GM19351 (cell line): ENCODE measurements around the gene OR1D5.
A peak's percentile ranks its signal among the peaks of the same experiment; 100 is the strongest.
"Not testable (repeated sequence)": the region's sequence is repeated elsewhere in the genome, so short reads cannot be mapped to it uniquely, and the experiment has no call there.

Source experiments
- ATAC-seq: cut with Tn5 transposase; IDR thresholded peaks from one replicate; pipeline ENCODE4 v1.9.1; 2021; ENCODE audit warnings: mild to moderate bottlenecking, moderate library complexity; ENCODE audit not compliant: unreplicated experiment

Gene OR1D5, protein sequence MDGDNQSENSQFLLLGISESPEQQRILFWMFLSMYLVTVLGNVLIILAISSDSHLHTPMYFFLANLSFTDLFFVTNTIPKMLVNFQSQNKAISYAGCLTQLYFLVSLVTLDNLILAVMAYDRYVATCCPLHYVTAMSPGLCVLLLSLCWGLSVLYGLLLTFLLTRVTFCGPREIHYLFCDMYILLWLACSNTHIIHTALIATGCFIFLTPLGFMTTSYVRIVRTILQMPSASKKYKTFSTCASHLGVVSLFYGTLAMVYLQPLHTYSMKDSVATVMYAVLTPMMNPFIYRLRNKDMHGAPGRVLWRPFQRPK

DNA sequence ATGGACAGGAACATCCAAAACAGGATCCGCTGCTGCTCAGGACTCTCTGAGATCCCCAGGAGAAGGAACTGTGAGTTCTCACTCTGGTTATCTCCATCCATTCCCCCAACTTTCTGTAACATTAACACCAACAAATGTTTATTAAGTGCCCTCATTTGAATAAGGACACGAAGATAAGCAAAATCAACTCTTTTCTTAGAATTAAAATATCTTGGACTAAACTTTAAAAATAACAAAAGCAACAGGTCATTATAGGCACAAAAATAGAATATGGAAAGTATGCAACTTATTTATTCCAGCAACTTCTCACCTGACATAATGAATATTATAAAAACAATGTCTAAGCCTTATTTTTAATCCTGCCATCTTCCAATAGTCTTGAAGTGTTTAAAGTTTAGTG is at the start of gene OR1D5:
Gene OR1D5 (minus strand): TSS at position 101 of the 400 bp plus-strand sequence. CDS start 0 bp downstream, at position 101.
- not testable (repeated sequence) for ATAC-seq

GRCh38 chr17:3104322-3104721 is 40.9 kb upstream of the OR1D5 start, which contains the start of gene OR1D2:
Gene OR1D2 (minus strand): TSS chr17:3104422. CDS start chr17:3092996, 11,426 bp downstream.
- ATAC-seq = no peak

- ATAC-seq = not testable (repeated sequence)
Measured at GRCh38 chr17:3073850-3074249, 10.4 kb upstream of the OR1D5 start.

DNA sequence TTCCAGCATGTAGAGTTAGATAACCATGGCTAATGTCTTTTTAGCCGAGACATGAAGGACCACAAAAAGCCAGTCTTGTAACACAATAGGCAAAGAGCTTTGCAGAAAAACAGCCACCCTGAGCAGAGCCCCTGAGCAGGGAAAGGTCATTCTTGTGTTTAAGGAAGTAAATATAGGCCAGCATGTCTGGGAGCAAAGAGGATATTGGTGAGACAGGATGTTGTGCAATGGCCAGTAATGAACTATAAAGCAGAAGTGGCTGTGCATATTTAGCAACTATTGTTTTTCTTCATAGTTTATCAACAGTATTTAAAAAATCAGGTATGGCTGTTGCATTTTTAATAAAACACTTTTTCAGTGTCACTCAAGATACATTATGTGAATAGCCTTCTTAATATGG is 1.8 kb upstream of the OR1D5 start:
- ATAC-seq = not testable (repeated sequence)

DNA sequence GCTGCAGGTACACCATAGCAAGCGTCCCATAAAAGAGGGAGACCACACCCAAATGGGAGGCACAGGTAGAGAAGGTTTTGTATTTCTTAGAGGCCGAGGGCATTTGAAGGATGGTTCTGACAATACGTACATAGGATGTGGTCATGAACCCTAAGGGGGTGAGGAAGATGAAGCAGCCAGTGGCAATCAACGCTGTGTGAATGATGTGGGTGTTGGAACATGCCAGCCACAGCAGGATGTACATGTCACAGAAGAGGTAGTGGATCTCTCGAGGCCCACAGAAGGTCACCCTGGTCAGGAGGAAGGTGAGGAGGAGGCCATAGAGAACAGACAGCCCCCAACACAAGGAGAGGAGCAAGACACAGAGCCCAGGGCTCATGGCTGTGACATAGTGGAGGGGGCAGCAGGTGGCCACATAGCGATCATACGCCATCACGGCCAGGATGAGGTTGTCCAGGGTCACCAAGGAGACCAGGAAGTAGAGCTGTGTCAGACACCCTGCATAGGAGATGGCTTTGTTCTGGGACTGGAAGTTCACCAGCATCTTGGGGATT is 506 bp downstream of the OR1D5 start:
- not testable (repeated sequence) for ATAC-seq

DNA sequence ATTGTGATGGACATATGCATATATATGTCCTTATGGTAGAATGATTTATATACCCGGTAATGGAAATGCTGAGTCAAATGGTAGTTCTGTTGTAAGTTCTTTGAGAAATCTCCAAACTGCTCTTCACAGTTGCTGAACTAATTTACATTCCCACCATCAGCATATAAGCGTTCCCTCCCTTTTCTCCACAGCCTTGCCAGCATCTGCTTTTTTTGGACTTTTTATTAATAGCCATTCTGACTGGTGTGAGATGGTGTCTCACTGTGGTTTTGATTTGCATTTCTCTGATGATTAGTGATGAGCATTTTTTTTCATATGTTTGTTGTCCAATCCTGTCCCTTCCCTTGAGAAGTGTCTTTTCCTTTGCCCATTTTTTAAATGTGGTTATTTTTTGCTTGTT is 8.5 kb downstream of the OR1D5 start:
- ATAC-seq = not testable (repeated sequence)

DNA sequence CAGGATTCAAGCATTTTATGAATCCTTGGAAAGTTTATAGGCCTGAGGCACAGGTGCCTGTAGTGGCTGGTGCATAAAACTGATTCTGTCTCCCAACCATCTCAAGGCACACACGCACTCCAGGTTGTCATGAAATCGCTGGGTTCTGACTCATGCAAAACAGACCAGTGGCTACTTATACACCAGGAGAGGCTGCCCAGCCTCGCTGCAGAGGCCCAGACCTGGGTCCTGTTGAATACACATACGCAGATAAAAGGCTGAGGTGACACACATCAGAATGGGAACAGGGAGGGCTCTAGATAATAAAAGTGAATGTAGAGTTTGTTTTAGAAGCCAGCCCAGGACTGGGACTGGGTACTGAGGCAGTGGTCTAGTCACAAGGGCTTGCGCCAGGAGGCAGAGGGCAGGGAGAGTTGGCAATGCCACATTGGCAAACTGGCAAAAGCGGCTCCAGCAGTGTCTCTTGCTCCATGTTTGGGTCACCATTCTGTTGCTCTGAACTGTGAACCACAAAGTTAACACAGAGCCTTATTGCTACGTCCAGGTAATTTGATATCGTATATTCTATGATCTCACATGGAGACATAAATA is 13.6 kb downstream of the OR1D5 start:
- no peak for ATAC-seq

DNA sequence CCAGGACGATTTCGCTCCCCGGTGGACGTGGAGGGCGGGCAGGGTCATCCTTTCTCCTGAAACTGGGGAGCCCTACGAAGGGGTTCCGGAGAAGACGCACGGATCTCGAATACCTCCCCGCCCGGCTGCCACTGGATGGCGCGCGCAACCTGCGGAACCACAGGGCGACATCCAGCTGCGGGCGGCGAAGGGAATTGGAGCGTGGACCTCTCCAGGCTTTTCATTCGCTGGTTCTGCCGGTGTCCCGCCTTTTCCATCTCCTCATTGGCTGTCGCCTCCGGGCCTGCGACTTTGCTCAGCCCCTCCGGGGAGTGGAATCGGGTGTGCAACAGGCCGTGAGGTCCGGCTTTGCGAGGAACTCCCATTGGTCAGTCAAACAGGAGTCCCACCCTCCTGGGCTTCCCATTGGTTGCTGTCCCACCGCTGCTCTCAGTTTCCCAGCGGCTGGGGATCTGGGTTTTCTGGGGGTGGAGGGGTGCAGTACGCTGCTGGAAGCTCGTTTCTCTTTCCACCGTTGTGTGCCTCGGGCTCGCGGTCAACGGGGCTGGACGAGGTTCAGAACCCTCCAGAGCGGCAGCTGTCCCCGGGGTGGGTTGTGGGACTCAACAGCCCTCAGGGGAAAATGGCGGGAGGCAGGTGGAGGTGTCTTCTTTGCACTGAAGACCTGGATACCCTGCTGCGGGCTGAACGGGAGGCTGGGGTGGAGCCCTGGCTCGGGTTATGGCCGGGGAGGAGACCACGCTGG is 14.5 kb downstream of the OR1D5 start:
- peak; percentile 98 for ATAC-seq

DNA sequence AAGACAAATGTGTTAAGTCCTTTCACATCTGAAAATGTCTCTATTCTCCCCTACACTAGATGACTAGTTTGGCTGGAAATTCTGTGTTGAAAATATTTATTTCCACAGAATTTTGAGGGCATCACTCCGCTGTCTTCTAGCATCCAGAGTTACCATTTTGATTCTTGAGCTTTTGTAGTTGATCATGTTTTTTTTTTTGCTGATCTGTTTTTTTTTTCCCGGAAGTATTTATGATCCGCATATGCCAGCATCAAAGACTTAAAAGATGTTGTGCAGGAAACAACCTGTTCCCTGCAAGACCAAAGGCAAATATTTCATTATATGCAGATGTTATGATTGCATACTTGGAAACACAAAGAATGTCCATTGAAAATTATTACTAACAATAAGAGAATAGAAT is 16.7 kb downstream of the OR1D5 start:
- ATAC-seq = no peak

- no peak for ATAC-seq
Measured at GRCh38 chr17:3043737-3044365, 19.6 kb downstream of the OR1D5 start.

DNA sequence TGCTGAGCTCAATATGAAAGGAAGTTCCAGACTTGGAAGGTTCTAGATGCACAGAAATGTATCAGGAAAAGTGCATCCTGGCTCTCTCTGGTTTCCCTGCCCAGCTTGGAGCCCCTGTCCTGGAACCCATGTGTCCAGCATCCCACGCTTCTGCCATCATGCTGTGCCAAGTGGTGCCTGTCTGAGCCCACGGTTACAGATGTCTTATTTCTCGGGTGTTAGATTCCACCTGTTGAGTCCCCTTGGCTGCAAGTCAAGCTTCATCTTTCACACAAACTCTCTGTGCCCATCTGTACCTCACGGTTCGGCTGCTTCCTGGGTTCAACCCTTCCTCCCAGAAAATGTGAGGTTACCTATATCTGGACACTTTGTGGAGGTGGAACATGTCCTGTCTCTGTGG is 22.5 kb downstream of the OR1D5 start:
- ATAC-seq = no peak

GRCh38 chr17:3039736-3040135 is 23.7 kb downstream of the OR1D5 start:
- ATAC-seq = no peak

- ATAC-seq = no peak
Measured at GRCh38 chr17:3038941-3039340, 24.5 kb downstream of the OR1D5 start.

DNA sequence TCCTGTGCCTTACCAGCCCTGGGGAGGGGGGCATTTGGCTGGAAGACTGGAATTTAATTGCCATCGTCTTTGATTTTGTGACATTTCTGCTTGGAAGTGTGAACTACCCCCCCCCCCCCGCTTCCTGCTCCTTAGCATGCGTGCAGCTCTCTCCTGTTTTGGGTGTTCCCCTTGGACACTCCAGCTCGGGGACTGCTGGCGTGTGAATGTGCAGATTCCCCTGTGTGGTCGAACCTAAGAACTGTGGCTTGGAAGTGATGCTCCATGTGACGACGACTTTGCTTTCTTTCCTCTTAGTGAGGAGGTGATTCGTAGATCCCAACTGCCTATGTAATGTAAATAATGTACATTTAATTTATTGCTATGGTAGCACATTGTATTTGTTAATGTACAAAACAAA is 26.1 kb downstream of the OR1D5 start:
- ATAC-seq = no peak

GRCh38 chr17:3036800-3037199 is 26.6 kb downstream of the OR1D5 start:
- no peak for ATAC-seq

DNA sequence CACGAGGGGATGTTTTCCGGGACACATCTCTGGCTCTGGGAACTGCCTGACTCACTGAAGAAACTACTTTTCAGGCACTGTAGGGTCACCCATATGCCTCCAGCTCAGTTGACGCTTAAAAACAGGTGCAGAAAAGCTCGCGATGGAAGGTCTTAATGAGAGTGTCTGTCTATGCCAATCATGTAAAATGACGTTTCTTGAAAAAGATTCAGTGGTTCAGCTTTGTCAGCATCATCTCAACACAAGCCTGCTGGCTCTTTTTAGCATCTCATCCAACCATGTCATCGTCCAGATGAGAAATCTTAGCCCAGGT is 27.5 kb downstream of the OR1D5 start:
- ATAC-seq = no peak

GRCh38 chr17:3035256-3035967 is 28.0 kb downstream of the OR1D5 start:
- ATAC-seq = no peak

- ATAC-seq = no peak
Measured at GRCh38 chr17:3034578-3034920, 28.9 kb downstream of the OR1D5 start.

DNA sequence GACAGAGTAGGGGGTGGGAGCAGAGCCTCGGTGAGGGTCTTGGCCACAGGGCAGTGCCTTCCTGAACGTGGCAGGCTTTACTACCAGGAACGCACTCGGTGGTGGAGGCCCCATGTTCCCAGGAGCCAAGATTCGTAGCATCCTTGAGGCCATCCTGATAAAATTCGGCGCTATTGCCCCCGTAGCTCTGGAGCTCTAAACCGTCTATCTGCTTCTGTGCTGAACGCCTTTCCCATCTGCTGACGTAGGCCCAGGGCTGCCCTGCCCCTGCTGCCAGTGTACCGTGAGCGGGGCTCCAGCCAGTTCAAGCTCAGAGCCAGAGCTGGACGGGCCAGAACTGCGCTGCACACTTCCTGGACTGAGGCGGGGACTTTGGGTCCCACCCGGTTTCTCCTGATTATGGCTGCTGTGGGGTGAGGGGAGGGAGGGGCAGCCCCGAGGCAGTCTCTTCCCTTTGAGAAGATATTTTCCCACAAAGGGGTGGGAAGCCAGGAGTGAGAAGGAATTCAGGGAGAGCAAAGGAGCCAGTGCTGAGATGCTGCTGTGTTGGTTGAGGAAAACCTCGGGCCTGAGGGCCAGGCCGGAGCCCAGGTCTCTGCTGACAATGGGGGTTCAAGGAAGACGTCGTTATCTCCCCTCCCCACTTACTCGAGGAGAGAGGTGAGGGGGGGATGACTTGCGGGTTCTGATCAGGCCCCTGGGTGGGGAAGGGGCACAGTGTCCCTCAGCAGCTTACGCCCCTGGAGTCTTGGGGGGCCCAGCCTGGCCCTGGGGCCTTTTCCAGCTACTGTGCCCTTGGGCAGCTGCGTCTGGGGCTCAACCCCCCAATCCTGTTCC is 29.4 kb downstream of the OR1D5 start:
- ATAC-seq = no peak

DNA sequence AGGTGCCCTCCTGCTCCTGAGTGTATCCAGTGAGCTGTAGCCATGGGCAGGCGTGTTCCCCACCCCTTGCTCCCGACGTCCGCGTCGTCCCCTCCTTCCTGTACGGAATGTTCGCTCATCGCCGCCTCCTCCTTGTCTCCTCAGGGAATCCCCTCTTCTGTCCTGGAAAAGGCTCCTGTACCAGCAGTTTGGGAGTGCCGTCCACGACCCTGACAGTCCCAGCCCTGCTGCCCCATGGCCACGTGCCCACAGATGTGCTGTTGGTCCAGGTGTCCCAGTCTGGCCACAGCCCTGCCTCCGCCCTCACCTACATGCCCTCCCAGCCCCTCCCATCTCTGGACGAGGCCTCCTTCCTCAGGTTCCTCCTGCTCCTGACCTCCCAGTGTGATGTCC is 30.2 kb downstream of the OR1D5 start:
- no peak for ATAC-seq
